HG02938 (cell line): ENCODE measurements around the gene MPHOSPH8.
"Not testable (repeated sequence)": the region's sequence is repeated elsewhere in the genome, so short reads cannot be mapped to it uniquely, and the experiment has no call there.

Experiments used
- ATAC-seq: cut with Tn5 transposase; IDR thresholded peaks from one replicate; pipeline ENCODE4 v1.9.1; 2021; ENCODE audit warnings: mild to moderate bottlenecking, moderate library complexity; ENCODE audit not compliant: unreplicated experiment

The MPHOSPH8 gene

GRCh38 chr13:19676168-19676567 is 42.7 kb downstream of the MPHOSPH8 start:
- ATAC-seq = no peak

- ATAC-seq = no peak
Measured at GRCh38 chr13:19680751-19681150, 47.3 kb downstream of the MPHOSPH8 start.

DNA sequence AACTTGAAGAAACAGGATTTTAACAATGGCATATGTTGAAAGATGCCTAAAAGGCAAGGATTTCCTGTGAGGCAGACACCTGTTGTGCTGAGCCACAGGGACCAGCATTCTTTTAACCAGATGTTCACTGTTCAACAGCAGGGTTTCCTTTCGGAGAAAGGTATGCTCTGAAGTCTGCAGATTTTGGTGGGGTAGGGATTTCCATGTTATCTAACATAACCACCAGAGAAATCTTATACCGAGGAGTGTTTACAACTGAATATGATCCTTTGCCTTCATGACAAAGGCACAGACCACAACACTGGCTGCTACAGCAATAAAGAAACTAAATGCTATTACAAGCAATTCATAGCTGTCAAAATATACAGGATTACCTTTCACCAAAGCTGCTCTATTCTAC is 48.1 kb downstream of the MPHOSPH8 start:
- ATAC-seq = no peak

DNA sequence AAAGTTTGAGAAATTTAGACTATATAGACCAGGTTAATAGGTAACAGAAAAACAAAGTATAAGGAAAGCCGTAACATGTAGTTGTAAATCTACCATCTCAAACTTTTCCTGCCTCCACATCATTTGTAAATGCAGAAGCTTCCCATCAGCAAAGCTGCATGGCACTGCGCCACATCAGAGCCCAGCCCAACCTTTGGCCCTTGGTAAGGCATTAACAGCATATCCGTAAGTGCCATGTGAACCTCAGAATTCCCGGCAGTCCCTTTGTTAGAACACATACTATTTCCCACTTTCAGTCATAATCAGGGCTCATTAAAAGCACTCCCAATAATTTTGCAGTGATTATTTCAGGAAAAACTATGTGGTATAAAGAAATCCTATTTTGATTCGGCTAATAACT is 51.6 kb downstream of the MPHOSPH8 start:
- ATAC-seq = no peak

DNA sequence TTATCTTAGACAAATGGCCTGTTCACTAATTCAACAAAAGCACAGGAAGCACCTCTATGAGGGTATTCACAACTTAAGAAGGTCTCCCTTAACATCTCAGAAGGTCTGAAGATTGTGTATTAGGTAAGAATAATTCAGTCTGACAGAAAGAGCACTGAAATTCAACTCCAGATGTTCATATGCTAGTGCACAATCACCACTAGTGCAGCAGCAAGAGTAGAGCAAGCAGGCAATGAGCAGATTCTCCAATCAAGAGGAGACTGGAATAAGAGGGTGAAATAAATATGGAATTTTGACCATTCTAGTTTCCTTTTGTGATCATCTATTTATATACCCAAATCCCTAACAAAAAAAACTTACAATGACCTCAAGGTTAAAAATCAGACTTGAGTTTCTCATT is 52.0 kb downstream of the MPHOSPH8 start:
- ATAC-seq = no peak

GRCh38 chr13:19691447-19691846 is 58.0 kb downstream of the MPHOSPH8 start:
- not testable (repeated sequence) for ATAC-seq

DNA sequence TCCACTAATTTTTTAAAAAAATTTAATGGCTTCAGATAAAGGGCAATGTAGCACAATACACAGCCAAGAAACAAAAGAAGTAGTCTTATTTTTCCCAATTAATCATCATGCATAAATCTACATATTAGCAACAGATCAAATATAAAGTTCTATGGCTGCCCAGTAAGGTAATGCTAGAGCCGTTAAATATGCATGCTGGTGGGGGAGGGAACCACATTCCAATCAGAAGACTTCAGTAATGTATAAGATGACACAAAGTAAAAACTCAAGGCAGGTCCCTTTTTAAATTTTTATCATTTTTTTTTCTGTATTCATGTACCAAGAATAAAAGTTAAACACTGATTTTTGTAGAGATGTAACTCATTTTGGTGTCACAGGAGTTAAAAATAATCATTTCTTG is 62.0 kb downstream of the MPHOSPH8 start:
- ATAC-seq = no peak

DNA sequence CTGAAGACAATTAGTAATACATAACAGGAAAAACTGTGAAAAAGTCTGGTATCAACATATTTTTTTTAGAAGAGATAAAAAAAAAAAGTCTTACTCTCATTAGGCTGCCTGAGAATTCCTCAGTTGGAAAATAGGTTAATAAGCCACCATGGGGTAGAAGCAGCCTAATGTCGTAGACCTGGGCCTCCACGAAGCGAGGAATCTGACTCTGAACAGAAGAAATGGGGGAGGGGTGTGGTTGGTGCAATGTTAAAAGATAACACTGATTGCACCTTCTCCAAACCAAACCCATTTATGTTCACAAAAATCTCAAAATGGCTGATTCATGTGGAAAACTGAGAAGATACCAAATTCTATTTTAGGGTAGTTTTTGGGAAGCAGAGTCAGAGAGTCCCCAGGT is 62.4 kb downstream of the MPHOSPH8 start:
- no peak for ATAC-seq

DNA sequence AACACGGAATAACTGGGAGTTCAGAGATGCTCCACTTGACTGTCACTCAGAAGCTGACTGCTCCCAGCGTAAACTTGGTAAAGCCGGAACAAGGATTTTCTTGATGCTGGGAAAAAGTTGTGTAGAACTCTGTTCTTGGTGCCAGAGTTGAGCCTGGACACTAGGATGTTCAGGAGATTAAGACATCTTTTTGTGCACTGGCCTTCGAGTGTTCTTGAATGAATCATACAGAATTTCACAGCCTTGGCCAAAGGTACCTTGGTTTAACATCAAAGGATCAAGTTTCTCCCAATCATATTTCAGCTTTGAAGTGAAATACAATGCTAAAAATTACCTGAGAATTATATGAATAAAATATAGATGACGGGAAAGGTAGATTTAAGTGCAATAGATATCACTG is 67.5 kb downstream of the MPHOSPH8 start:
- ATAC-seq = not testable (repeated sequence)

DNA sequence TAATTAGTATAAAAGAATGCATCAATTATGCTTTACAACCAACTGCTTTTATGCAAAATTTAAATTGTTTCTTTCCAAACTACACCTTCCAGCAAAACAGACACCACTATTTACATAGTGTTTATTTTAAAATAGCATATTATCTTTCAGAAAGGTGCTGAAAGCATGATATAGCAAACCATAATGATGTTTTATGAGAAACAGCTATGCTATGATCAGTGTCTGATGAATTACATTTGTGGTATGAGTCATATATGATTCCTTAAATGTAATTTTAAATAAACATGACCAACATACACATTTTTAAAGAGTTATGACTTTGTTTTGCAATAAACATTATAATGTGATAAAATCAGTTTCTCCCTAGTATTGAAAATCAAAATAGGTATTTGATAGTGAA is 68.2 kb downstream of the MPHOSPH8 start:
- ATAC-seq = not testable (repeated sequence)

GRCh38 chr13:19704256-19704655 is 70.8 kb downstream of the MPHOSPH8 start:
- ATAC-seq = not testable (repeated sequence)

- ATAC-seq = not testable (repeated sequence)
Measured at GRCh38 chr13:19709039-19709438, 75.6 kb downstream of the MPHOSPH8 start.

DNA sequence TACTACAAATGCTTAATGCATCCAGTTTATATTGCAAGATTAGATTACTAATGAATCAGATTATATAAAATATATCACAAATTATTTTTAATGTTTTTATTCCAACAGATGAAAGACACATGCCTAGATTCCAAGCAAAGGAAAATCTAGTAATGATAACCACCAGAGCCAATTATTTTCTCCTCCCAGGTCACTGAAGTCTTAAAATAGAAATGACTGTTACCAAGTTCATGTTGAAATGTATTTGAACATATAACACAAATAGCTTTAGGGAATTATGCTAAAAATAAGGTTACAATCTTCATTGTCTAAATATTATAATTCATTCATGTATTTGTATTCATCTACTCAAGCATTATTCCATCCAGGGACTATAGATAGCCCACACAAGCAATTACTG is 76.3 kb downstream of the MPHOSPH8 start:
- ATAC-seq = not testable (repeated sequence)

DNA sequence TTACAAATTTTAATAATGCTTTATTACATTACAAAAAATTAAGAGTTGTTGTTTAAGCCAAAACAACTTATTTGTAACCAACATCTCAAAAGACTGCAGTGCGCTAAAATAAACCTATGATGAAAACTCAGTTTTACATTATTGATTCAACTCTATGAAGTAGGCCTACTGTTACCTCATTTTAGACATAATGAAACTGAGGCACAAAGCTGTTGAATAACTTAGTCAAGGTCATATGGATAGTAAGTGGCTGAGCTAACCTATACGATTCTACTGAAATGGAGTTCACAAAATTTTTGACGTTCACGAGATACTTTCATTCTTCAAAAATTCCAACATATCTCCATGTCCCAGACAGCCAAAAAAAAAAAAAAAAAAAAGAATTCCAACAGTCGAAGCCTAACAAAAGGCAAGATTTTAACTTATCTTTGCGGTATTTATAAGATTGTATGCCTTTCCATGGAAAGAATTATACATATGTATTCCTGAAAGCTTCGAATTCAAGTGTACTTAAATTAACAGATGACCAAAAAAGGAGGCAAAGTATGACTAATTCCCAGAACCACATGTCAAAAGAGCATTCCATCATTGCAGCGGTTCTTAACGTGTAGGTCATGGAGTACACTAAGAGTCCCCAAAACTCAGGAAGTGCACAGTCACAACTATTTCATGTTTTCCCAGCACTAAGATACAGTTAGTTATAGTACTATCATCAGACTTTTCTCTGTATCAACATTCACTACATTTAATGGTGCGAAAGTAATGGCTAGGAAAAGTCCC is 79.9 kb downstream of the MPHOSPH8 start:
- no peak for ATAC-seq

- ATAC-seq = no peak
Measured at GRCh38 chr13:19720039-19720438, 86.6 kb downstream of the MPHOSPH8 start.
